ENCODE measurements around the gene SLAMF1.
"Not testable (repeated sequence)": the region's sequence is repeated elsewhere in the genome, so short reads cannot be mapped to it uniquely, and the experiment has no call there.

Gene SLAMF1

DNA sequence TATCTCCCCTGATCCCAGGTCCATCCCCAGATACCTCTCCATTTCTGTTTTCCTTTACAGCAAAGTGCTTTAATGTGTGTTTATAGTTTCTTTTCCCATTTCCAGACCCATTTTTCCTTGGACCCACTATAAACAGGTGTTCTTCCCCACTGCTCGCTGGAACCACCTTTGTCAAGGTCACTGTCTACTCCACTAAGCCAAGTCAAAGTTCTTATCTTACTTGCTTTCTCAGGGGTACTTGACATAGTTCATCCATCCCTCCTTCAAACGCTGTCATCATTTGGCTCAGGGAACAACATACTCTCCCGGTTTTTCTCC, 8.3 kb downstream of the SLAMF1 start:
- DNase-seq: no peak

DNA sequence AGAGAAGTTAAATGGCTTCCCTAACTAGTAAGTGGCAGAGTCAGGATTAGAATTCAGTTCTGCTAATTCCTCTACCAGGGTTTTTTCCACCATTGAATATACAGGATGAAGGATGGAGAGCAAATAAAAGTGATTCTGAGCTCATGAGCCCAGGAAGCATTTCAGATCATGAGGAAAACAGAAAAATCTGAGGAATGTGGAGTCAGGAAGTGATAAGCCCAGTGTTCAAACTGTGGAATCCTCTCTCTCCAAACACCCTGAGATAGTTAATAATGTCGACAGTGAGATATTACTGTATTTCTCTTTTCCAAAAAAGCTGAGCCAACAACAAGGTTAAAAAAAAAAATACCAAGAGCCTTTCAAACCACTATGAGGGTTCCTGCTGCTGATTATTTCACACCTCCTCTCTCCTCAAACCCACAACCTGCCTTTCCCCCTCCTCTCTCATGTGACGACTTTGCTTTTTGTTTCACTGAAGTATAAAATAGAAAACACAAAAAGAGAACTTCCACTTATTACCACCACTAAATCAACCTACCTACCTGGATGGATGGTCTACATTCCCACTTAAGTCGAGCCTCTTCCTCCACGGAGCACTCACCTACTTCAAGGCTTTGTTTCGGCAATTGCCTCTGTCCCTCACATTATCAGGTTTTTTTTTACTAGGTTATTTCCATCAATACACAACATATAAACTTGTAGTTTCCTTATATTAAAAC, 8.9 kb downstream of the SLAMF1 start:
- no peak for DNase-seq

DNA sequence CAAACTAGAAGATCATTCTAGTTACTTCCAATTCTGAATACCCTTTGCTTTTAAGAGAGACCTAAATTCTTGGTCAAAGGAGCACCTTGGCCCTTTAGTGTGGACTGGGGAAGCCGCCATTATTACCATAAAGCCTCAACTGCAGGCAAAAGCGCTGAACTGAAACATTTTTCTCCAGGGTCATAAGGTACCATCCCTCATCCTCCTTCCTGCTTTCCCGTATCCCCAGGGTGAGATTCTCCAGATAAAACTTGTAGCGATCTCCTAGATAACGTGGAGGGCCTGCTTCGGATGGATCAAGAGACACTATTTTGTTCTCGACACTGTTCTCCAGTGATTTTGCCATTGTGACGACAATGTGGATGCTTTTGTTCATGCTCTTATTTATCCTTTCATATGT, 9.8 kb downstream of the SLAMF1 start:
- DNase-seq: no peak

DNA sequence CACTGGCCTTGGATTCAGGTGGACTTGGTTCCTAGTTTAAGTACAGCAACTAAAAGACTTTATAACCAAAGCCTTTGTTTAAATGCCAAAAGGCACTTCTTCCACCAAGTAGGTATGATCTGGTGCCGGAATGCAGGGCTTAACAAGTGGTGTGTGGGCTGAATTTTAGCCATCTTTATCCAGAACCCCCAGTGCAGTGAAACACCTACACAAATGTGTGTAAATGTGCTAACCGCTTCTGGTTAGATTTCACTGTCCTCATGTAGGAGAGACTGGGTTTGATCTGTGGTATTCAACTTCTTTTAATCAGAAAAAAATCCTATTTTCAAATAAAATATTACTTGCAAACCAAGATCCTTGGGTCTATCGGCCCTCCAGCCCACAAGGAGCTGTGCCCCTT, 10.3 kb downstream of the SLAMF1 start:
- DNase-seq: no peak

DNA sequence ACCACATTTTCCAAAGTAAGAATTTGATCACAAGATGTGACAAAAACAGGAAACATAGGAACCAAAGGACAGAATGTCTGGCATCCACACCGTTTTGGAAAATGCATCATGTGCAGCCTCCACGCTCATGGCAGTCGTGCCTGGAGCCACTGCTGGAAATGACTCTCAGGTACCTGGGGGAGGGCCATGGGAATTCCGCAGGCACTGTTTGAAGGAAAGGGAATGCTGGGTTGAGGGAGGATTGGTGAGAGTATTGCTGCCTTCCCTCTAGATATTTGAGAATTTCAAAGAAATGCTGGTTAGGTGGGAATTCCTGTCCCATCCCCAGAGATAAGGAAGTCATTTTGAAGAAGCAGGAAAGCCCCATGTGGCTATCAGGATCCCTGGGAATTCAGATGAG, 10.8 kb downstream of the SLAMF1 start:
- DNase-seq: no peak

DNA sequence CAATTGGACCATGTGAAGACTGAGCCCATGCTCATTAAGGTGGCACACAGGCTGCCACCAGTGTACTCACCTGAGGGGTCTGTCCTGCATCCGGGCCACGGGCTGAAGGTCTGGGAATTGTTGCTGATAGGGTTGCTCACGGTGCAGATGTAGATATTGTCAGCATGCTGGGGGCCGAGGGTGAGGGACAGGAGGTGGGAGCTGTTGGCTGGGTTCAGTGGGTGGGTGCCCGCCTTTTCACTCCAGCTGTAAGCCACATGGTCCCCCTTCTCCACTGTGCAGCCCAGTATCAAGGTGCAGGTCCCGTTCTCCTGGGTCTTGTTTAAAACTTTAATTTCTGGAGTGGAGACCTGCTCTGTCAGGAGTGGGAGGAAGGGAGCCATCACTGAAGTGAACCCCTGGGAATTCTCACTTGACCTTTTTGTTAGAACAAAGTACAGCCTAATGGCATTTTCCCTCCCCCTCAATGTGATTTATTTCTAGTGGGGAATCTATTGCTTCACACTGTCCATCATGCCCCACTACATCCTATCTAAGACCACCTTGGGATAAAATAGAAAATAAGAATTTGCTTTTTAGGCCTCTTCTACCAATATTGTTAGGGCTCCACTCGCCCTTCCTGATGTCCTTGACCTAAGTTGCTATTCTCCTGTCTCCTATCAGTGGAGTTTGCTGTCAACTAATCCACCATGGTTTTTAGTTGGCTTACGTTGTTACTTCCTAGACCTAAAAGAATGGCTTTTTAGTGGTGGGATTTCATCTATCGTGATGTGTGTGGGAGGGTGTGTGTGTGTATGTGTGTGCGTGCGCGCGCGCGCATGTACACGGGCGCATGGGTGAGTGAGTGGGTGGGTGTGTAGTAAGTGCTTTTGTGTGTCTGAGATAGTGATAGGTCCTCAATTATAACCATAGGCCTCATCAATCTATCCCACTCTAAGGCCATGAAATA, 12.0 kb downstream of the SLAMF1 start:
- no peak for DNase-seq

DNA sequence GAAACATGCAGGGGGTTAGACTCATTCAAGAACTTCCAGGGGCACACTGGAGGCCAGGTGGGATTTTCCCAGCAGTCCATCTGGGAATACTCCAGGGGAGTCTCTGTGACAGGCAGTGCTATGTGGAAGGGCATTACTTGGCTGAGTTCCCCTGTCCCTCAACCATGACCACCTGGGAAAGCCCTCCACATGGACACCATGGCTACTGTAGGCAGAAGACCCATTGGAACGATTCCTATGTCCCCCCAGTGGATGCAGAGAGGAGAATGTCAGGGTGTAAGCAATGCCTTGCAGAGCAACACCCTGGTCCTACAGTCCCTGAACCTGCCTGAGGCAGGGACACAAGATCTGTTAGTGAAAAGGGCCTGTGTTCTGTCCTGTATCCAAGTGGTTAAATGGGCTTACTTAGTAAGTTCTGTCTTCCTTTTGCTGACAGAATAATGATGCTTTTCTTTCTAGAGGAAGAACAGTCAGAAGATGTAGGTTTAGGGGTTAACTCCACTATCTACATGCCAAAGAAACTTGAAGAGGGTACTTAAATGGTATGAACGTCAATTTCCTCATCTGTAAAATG, 13.4 kb downstream of the SLAMF1 start:
- no peak for DNase-seq

DNA sequence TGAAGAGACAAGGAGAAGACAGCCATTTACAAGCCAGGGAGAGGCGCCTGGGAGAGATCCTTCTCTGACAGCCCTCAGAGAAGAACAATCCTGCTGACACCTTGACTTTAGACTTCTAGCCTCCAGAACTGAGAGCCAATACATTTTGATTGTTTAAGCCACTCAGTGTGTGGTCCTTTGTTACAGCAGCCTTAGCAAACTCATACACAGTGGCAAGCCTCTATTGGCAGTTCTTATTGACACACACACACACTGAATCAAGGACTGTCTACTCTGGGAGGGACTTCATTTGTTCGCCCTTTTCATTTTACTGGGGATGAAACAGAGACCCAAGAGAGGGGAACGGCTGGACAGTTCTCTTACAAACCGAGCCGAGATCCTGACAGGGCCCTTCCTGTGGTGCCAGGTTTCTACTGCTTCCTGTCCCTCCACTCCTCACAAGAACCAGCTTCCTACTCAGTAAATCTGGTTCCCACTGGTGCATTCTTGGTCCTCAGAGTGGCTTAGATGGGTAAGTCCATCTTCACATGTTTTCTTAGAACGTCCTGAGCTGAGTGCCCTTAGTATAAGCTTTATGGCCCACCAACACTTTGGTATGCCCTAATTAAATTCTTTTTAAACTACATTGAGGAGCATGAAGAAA, 14.7 kb downstream of the SLAMF1 start:
- DNase-seq: no peak

DNA sequence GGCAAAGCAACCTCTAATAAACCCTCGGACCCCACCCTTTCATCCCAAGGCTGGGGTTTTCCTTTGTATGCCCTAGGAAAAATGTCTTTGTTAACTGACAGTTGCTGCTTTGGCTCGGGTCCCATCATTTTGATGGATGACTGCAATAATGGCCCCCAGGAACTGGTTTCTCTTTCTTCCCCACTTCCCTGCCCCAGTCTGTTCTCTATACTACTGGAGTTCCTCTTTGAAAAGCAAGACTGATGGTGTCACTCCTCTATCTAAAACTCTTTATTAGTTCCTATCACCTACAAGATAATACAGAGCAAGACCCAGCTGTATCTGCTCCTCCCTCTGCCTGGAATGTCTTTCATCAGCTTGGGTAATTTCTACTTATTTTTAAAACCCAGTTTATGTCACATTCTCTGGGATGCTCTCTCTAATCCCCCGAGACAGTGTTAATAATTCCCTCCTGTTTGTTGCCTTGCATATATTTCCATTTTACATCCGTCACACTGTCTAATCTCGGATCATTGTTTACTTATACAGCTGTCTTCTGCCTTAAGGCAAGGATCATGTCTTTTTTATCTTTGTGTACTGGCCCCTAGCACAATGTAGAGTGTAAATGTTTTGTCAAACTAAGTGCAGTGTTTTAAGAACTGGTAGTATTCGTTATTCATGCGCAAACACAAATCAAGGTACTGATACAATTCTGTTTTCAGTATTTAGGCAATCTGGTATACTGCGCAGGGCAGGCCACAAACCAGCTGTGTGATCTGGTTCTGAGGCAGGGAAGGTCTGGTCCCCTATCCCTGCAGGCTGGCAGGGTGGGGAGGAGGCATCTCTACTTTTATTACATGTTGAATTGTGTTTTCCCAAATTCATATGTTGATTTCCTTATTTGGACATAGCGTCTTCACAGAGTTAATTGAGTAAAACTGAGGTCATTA, 16.1 kb downstream of the SLAMF1 start:
- no peak for DNase-seq

DNA sequence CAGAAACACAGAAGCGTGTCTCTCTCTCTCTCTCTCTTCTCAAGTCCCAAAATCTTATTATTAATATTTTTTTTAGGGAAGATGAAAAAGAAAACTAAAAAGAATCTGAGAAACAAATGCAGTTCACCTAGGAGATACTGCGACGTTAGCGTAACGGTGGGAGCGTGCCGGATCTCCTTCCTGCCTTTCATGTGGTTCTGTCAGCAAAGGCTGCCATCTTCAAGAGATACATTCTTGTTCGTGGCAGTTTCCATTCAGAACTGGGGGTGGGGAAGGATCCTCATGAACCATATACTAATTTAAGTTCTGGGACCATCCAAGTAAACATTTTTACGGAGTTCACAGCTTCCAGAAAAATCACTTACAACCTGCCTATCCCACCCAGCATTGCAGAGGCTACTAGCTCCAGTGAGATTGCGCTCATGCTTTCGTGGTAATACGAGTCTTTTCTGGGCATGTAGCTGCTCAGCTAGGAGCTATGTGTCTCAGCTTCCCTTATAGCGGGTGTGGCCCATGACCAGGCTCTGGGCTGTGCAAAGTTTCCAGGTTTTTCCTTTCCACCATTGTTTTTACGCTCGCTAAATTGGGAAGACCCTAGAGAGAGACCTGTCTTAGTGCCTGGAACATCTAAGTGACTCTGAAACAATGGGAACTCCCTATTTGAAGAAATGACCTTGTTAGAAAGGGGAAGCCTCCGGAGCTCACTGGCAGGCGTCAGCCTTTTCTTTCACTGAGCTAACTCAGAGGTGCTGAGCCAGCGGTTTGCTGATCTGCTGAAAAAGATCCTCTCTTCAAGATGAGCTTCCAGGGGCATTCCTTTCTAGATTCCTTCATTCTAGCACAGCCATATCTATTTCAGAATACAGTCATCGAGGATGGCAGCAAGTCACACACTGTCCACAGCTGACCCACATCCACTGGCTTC, 17.3 kb downstream of the SLAMF1 start:
- DNase-seq: no peak

DNA sequence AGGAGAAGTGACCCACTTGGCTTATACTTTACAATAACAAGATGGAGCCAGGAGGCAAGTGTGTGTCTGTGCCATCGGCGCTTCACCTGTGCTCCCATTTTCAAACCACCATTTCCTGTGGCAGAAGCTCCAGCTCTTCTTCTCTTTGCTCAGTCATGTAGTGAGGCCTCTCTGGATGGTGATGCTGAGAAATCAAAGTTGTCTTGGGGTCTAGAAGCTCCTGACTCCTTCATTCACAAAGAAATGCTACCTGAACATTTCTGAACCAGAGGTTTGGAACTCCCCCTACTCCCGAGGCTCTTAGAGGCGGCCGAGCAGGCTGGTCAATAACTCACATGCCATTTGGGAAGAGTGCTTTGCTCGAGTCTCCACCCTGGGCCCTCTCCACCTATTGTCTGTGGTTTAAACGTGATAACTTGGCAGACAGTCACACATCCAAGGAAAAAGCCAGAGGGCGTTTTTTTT, 18.0 kb downstream of the SLAMF1 start:
- DNase-seq: no peak

DNA sequence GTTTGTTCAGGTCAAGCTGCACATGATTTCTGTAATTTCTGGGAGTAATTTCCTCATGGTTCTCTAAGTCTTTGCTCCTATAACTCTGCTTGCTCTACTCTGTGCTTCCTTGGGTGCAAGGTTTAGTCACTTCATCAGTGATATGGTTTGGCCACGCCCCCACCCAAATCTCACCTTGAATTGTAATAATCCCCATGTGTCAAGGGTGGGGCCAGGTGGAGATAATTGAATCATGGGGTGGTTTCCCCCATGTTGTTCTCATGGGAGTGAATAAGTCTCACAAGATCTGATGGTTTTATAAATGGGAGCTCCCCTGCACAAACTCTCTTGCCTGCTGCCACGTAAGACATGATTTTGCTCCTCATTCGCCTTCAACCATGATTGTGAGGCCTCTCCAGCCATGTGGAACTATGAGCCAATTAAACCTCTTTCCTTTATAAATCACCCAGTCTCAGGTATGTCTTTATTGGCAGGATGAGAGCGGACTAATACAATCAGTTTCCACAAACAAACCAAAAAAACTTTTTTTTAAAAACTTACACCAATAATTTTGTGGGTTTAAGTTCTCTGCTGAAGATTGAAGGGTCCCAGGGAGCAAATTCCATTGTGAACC, 19.1 kb downstream of the SLAMF1 start:
- DNase-seq: not testable (repeated sequence)

DNA sequence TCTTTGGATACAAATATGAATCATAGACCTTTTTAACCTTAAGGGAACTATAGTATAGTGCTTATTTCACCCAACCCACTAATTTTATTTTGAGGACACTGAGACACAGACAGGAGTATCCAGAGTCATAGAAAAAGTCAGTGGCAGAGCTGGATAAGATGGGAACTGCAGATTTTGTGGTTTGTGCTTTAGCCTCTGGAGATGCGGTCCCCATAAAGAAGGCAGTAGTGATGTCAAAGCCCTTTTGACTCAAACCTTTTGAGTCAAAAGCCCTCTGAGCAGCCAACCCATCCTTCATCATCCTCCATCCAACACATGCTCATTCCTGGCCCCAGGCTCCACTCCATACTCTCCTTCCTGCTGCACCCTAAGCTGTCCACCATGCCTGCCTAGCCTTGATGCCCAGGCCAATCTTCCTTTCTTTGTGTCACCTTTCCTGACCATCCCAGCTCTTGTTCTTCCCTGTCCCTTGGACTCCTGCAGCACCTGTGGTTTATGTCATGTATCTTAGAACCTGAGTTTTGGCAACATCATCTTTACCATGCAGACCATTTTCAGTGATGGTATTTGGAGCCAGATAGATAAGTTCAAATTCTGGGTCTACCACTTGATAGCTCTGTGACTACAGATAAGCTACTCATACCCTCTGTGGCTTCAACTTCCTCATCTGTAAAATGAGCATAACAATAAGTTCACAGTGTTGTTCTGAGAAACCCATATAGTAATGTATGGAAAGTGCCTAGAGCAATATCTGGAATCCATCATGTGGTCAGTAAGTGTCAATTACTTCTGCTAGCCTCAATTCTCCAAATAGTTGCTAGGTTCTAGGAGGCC, 20.1 kb downstream of the SLAMF1 start:
- DNase-seq: no peak

DNA sequence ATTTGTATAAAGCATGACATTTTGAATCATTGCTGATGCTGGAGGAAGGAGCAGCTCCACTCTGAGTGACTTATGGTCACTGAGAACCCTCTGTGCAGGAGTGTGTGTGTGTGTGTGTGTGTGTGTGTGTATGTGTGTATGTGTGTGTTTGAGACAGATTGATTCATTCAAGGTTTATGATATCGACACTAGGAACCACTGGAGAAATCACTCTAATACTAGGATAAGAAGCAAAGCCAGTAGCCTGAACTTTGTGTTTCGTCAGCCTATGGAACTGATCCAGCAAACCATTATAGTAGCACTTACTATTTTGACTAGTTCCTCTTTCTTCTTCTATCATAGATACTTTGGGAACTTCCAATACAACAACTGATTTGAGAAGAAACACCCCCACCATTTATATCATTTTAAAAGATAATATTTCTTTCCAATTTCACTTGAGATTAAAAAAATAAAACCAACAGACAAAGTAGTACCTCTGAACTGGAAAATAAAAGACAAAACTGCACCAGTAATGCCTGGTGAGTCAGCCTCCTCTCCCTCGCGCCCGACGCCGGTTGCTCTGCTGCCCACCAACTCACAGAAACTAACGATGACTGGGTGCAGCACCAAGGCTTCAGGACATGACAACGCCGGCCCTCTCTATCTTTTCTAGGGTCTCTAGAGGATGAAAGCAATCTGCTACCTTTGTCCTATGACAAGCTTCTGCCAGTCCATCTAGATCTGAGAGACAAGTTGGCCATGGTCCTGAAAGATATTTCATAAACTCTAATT, 20.9 kb downstream of the SLAMF1 start:
- DNase-seq: no peak

DNA sequence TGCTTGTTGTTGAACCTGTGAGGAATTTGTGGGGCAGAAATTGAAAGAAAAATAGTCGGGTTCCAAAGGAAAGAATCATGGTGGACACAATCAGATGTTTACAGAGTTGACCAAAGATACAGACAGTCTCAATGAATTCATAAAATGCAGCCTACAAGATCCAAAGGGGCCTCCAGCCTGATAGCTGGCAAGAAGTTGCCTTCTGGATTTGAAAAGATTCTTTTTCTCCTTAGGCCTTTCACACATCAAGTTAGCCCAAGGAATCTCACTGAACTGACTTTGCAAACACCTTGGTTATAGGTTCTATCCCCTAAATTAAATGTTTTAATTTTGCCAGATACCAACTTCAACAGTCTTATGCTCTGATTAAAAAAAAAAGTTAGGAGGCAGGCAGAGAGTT, 21.5 kb downstream of the SLAMF1 start:
- no peak for DNase-seq

DNA sequence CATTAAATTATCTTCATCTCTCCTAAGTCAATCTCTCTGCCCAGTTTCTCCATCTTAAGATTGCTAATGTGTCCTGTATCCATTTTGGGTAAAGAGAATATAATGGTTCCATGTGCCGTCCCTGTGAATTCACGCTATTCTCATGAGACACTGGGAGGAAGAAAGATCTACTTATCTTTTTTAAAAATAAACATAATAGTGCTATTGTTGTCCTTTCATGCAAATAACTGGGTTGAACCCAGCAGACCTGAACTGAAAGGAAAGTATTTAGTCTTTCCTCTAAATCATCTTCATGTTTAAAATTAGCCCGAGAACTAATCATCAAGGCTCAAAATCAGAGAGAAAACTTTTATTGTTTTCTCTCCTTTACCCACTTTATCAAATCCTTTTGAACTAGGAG, 22.4 kb downstream of the SLAMF1 start:
- no peak for DNase-seq

DNA sequence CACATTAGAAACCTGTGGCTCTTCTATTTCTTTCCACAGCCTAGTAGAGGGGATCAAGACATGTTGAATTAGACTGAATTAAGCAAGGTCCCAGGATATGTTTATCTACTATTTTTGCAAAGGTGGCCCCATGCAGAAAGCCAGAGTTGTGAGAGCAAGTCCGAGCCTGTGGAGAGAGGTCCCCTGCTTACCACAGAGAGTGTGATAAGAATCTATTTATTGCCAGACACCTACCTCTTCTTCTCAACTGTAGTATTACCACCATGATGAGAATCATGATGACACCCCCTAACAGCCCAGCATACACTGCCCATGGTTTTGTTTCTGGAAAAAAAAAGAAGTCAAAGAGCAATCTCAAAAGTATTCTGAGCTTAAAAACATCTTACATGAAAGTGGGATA, 23.0 kb downstream of the SLAMF1 start:
- DNase-seq: no peak

DNA sequence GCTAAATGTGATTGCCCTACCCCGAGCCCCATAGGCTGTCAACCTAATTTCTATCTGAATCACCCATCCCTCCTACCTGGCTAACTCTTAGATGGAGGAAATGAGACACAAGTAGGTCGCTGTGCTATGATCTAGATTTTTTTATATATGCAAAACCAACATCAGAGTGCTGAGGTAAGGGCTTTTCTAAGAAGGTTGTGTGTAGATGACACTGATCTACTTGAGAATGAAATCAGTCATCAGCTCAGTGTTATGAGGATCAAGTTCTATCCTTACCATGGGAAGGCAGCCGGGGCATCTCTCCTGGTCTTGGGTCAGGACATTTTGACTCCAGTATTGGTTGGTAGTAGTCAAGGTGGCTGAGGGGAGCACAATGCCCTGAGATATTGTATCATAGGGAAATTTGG, 23.6 kb downstream of the SLAMF1 start:
- DNase-seq: no peak

Data from NCI-H2081 (cell line).